BLaER1 treated with 17β-estradiol and CSF1 and Interleukin-3, amounts not matched to agents 10 nM and 100 nM (cell line): Measurements from ENCODE around the gene ROR1.
"Not testable (repeated sequence)": the region's sequence is repeated elsewhere in the genome, so short reads cannot be mapped to it uniquely, and the experiment has no call there.

ENCODE experiments used
- H3K27ac ChIP-seq, 11 experiments: shearing (Covaris generic); formaldehyde crosslinking; 2 replicates each; pipeline ENCODE4 v1.8.1; 2022
- H3K27me3 ChIP-seq, 11 experiments: shearing (Covaris generic); formaldehyde crosslinking; 2 replicates each; pipeline ENCODE4 v1.8.1; 2022
- H3K36me3 ChIP-seq, 11 experiments: shearing (Covaris generic); formaldehyde crosslinking; 2 replicates each; pipeline ENCODE4 v1.8.1; 2022
- H3K4me1 ChIP-seq, 10 experiments: shearing (Covaris generic); formaldehyde crosslinking; 2 replicates each; pipeline ENCODE4 v1.8.1; 2022
- H3K4me2 ChIP-seq, 11 experiments: shearing (Covaris generic); formaldehyde crosslinking; 2 replicates each; pipeline ENCODE4 v1.8.1; 2022
- H3K4me3 ChIP-seq, 10 experiments: shearing (Covaris generic); formaldehyde crosslinking; 2 replicates each; pipeline ENCODE4 v1.8.1; 2022
- H3K9ac ChIP-seq, 11 experiments: shearing (Covaris generic); formaldehyde crosslinking; 2 replicates each; pipeline ENCODE4 v1.8.1; 2022
- H3K9me3 ChIP-seq, 11 experiments: shearing (Covaris generic); formaldehyde crosslinking; replicated peaks in 1 of 11; 2 replicates each; pipeline ENCODE4 v1.8.1; 2022
- H4K20me1 ChIP-seq, 11 experiments: shearing (Covaris generic); formaldehyde crosslinking; 2 replicates each; pipeline ENCODE4 v1.8.1; 2022
- Cebpa-rat ChIP-seq, 11 experiments: shearing (Covaris generic); IDR thresholded peaks; 2 replicates each; pipeline ENCODE4 v1.8.1; 2022

Gene ROR1

DNA sequence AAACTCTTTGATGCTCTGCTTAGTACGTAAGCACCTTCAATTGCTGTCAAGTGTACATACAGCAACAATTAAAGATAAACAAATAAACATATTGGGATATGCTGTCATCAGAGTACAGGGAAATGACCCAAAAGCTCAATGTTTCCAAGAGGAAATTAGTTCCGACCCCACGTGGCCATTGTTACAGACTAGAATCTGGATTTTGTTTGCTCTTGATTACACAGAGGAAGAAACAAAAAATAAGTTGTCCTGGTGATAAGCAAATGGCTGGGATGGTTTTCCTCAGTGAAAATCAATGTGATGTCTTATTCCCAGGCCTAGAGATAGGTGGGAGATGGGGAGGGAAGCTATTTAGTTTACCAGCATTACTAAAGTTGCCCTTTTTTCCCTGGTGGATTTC, 316.6 kb downstream of the ROR1 start:
- Histone ChIP-seq H3K4me1 (no peaks in the 10 kb centered on the region), H3K4me2 (no peak overlapping the region), H3K9me3 (0 out of 22 replicates have a peak, but pooled peaks cover 0 to 7% (median 0%) of the 10 kb centered on the region in 11 experiments), H3K27ac (no peak overlapping the region), H3K9ac (no peak overlapping the region), H4K20me1 (no peaks in the 10 kb centered on the region), H3K4me3 (no peak overlapping the region), H3K27me3 (no peaks in the 10 kb centered on the region), H3K36me3 (no peaks in the 10 kb centered on the region)
- TF ChIP-seq Cebpa-rat (IDR thresholded peaks at IDR 0.05), result no peak

DNA sequence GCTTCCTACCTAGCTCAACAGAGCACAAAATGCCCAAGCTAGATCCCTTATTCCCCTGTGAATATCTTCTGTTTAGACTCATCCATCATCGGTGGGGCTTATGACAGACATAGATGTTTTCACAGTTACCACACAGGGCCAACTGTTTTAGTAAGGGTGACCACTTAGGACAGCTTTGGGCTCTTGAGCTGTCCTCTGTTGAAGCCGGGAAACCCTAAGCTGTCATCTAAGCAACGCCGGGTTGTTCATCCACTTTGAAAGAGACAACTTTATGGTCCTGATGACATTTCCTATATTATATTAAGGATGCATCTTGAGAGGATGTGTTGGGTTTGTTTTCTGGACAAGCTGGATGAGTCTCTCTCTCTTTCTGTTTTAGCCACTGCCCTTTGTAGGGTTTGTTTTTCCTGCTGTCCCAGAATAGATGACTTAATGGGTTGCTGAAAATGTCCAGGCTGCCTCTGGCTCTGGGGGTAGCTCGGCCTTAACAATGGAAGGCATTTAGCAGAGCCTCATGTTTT, 319.1 kb downstream of the ROR1 start:
- no peak overlapping the region for H3K4me3 ChIP-seq
- no peaks in the 10 kb centered on the region for H3K4me1 ChIP-seq
- H3K9ac ChIP-seq, result no peak overlapping the region
- no peak for TF ChIP-seq Cebpa-rat (IDR thresholded peaks at IDR 0.05)
- H3K27ac ChIP-seq, result no peak overlapping the region
- H3K36me3 ChIP-seq, result no peaks in the 10 kb centered on the region
- H3K4me2 ChIP-seq, result no peak overlapping the region
- no peaks in the 10 kb centered on the region for H3K27me3 ChIP-seq
- 0 out of 22 replicates have a peak, but pooled peaks cover 0 to 7% (median 0%) of the 10 kb centered on the region in 11 experiments for H3K9me3 ChIP-seq
- no peaks in the 10 kb centered on the region for H4K20me1 ChIP-seq

DNA sequence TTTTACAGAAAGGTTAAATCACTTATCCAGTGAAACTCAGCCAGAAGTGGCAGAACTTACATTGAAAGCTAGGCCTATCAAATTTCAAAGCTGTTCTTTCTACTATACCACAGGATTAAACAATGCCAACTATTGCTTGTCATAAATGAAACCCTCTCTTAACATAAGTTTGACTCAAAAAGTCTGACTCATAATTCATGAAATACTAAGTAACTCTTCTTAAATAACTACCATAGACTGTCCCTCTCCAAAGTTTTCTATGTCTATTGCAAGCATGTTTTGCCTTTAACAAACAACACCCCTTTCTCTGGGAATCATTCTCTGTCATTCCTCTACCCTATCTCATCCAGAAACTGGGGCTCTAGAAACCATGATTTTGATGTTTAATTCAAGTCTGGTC, 320.1 kb downstream of the ROR1 start:
- Histone ChIP-seq H3K4me1 (no peaks in the 10 kb centered on the region), H3K9ac (no peak overlapping the region), H3K4me3 (no peak overlapping the region), H3K9me3 (0 out of 22 replicates have a peak, but pooled peaks cover 0 to 7% (median 0%) of the 10 kb centered on the region in 11 experiments), H3K27ac (no peak overlapping the region), H4K20me1 (no peaks in the 10 kb centered on the region), H3K27me3 (no peaks in the 10 kb centered on the region), H3K36me3 (no peaks in the 10 kb centered on the region), H3K4me2 (no peak overlapping the region)
- TF ChIP-seq Cebpa-rat (IDR thresholded peaks at IDR 0.05), result no peak

DNA sequence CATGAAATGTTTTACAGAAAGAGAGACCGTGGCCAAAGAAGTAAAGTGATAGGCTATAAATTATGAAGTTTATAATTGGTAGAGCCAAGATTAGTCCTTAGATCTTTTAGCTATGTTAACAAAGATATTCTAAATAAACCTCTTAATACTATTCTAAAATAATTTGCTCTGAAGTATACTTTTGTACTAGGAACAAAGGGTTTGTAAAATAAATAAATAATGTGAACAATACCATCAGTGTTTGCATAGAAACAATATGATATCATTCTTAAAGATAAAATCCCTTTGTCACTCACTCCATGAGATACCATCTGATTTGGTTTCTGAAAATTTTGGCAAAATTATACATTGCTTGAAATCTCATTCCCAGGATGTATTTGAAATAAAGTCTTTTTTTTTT, 322.0 kb downstream of the ROR1 start:
- Histone ChIP-seq H3K27ac (no peak overlapping the region), H3K27me3 (no peaks in the 10 kb centered on the region), H3K4me3 (no peak overlapping the region), H3K4me1 (no peaks in the 10 kb centered on the region), H3K36me3 (no peaks in the 10 kb centered on the region), H3K4me2 (no peak overlapping the region), H3K9me3 (no peaks in the 10 kb centered on the region), H3K9ac (no peak overlapping the region), H4K20me1 (no peaks in the 10 kb centered on the region)
- TF ChIP-seq Cebpa-rat (IDR thresholded peaks at IDR 0.05), result no peak

DNA sequence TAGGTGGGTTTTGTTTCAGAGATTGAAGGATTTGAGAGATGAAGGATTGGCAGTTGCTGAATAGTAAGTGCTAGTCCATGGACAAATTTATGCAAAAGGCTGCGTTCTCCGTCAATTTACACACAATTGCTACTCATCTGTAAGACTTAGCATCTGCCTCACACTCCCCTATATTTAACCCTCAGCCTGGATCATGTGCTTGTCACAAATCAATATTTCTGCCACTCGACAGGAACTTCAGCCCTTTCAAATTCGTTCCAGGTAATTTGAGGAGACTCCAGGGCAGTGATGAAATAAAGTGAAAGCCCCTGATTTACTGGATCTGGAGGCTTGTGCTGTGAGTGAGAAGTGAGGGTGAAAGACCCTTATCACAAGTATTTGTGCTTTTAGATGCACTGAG, 324.0 kb downstream of the ROR1 start:
- Histone ChIP-seq H3K27me3 (no peaks in the 10 kb centered on the region), H3K27ac (no peak overlapping the region), H3K9me3 (no peaks in the 10 kb centered on the region), H4K20me1 (no peaks in the 10 kb centered on the region), H3K4me1 (no peaks in the 10 kb centered on the region), H3K36me3 (no peaks in the 10 kb centered on the region), H3K4me2 (no peak overlapping the region), H3K4me3 (no peak overlapping the region), H3K9ac (no peak overlapping the region)
- TF ChIP-seq Cebpa-rat (IDR thresholded peaks at IDR 0.05), result no peak

DNA sequence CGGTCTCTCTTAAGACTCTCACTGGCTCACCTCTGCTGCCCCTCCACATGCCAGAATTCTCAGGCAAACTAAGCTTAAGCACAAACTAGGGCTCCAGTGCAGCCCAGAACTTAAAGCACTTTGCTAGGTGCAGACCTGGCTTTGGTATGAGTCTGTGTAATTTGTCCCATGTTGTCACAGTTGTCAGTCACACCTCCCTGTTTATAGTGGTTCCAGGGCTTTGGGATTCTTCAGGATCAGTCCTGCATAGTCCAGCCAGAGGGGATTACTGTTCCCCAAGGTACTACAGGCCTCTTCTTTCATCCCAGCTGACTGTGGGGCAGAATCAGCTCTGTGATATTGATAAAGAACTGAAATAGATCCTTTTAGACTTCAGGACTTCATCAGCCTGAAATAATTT, 324.6 kb downstream of the ROR1 start:
- no peak overlapping the region for H3K27ac ChIP-seq
- TF ChIP-seq Cebpa-rat (IDR thresholded peaks at IDR 0.05), result no peak
- no peak overlapping the region for H3K4me2 ChIP-seq
- H4K20me1 ChIP-seq, result no peaks in the 10 kb centered on the region
- H3K9ac ChIP-seq, result no peak overlapping the region
- H3K4me3 ChIP-seq, result no peak overlapping the region
- no peaks in the 10 kb centered on the region for H3K9me3 ChIP-seq
- no peaks in the 10 kb centered on the region for H3K36me3 ChIP-seq
- no peaks in the 10 kb centered on the region for H3K27me3 ChIP-seq
- no peaks in the 10 kb centered on the region for H3K4me1 ChIP-seq

DNA sequence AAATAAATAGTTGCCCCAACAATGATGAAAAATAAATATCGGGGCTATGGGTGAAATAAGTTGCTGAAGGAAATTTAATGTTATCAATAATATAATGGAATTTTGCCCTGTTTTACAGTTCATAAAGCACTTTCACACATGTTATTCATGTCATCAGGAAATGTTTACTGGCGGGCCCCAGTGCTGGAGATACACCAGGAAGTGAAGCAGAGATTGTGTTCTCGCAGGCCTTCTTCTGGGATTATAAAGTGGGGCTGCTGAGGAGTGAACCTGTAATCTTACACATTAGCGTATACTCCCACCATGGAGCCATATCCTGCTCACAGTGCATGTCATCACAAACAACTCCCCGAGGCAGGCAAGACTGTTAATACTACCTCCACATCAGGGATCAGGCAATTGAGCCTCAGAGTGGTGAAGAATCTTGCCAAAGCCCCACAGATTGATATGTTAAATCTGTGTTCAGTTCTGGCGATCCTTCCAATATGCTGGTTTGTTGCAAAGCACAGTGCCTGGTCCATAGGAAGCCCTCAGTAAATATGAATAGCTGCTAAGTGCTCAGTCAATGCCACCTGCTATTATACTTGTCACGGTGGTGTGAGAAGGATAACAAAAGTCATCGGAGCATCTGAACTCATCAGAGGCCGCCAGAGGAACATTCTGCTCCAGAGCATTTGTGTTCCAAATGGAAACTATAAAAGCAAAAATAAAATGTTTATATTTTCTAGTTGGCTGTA, 325.2 kb downstream of the ROR1 start:
- Histone ChIP-seq H3K4me3 (no peak overlapping the region), H3K4me1 (no peaks in the 10 kb centered on the region)

GRCh38 chr1:64100791-64101190, 327.0 kb downstream of the ROR1 start:
- no peak overlapping the region for H3K4me3 ChIP-seq
- no peak overlapping the region for H3K9ac ChIP-seq
- no peaks in the 10 kb centered on the region for H3K27me3 ChIP-seq
- no peak overlapping the region for H3K27ac ChIP-seq
- H3K36me3 ChIP-seq, result no peaks in the 10 kb centered on the region
- no peaks in the 10 kb centered on the region for H4K20me1 ChIP-seq
- TF ChIP-seq Cebpa-rat (IDR thresholded peaks at IDR 0.05), result no peak
- H3K9me3 ChIP-seq, result no peaks in the 10 kb centered on the region
- no peaks in the 10 kb centered on the region for H3K4me1 ChIP-seq
- H3K4me2 ChIP-seq, result no peak overlapping the region

More for the DNA sequence above, 325.2 kb downstream of the ROR1 start:
- H3K9me3 ChIP-seq, result no peaks in the 10 kb centered on the region
- H4K20me1 ChIP-seq, result no peaks in the 10 kb centered on the region
- H3K4me2 ChIP-seq, result no peak overlapping the region
- no peaks in the 10 kb centered on the region for H3K36me3 ChIP-seq
- H3K27me3 ChIP-seq, result no peaks in the 10 kb centered on the region
- no peak overlapping the region for H3K27ac ChIP-seq
- H3K9ac ChIP-seq, result no peak overlapping the region
- no peak for TF ChIP-seq Cebpa-rat (IDR thresholded peaks at IDR 0.05)

DNA sequence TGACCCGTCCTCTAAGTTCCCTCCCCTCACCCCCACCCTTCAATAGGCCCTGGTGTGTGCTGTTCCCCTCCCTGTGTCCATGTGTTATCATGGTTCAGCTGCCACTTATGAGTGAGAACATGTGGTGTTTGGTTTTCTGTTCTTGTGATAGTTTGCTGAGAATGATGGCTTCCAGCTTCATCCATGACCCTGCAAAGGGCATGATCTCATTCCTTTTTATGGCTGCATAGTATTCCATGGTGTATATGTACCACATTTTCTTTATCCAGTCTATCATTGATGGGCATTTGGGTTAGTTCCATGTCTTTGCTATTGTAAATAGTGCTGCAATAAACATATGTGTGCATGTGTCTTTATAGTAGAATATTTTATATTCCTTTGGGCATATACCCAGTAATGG, 330.8 kb downstream of the ROR1 start:
- not testable (repeated sequence) for H4K20me1 ChIP-seq, H3K4me1 ChIP-seq, H3K4me2 ChIP-seq, H3K9me3 ChIP-seq, H3K27ac ChIP-seq, H3K4me3 ChIP-seq, H3K36me3 ChIP-seq, H3K27me3 ChIP-seq, H3K9ac ChIP-seq

GRCh38 chr1:64107118-64107519, 333.3 kb downstream of the ROR1 start:
- H3K4me1 ChIP-seq, result no peaks in the 10 kb centered on the region
- no peaks in the 10 kb centered on the region for H4K20me1 ChIP-seq
- no peaks in the 10 kb centered on the region for H3K27me3 ChIP-seq
- no peak for TF ChIP-seq Cebpa-rat (IDR thresholded peaks at IDR 0.05)
- no peak overlapping the region for H3K4me3 ChIP-seq
- no peak overlapping the region for H3K27ac ChIP-seq
- H3K4me2 ChIP-seq, result no peak overlapping the region
- H3K9ac ChIP-seq, result no peak overlapping the region
- H3K9me3 ChIP-seq, result no peaks in the 10 kb centered on the region
- no peaks in the 10 kb centered on the region for H3K36me3 ChIP-seq
